C4-2B (cell line): ENCODE data around the gene TMEM225.

ENCODE experiments used
- ZFX ChIP-seq: fragments of 450-650 bp; IDR thresholded peaks from 2 replicates; pipeline ENCODE4 v1.6.1; 2017
- TF ChIP-seq, protein P1 (sequence below): fragments of 450-650 bp; conservative IDR thresholded peaks from 2 replicates; pipeline ENCODE4 v1.5.1; 2017; ENCODE audit warnings: mild to moderate bottlenecking

DNA sequence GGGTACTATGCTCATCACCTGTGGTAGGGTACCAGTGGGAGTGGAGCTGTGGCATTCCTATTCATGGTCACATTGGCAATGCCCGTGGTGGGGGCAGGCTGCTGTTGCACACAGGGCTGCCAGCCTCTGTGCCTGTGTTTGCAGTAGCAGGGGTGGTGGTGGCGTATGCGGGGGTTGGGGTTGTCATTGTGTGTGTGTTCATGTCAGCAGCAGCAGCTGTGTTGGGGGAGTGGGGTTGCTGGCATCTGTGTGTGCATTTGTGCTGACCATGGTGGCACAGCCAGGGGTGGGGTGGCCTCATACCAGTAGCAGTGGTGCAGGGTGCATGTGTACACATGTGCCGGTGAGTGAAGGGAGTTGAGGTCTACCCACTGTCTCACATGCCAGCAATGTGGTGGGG lies 34.4 kb downstream of the TMEM225 start:
- TF ChIP-seq, protein P1, sequence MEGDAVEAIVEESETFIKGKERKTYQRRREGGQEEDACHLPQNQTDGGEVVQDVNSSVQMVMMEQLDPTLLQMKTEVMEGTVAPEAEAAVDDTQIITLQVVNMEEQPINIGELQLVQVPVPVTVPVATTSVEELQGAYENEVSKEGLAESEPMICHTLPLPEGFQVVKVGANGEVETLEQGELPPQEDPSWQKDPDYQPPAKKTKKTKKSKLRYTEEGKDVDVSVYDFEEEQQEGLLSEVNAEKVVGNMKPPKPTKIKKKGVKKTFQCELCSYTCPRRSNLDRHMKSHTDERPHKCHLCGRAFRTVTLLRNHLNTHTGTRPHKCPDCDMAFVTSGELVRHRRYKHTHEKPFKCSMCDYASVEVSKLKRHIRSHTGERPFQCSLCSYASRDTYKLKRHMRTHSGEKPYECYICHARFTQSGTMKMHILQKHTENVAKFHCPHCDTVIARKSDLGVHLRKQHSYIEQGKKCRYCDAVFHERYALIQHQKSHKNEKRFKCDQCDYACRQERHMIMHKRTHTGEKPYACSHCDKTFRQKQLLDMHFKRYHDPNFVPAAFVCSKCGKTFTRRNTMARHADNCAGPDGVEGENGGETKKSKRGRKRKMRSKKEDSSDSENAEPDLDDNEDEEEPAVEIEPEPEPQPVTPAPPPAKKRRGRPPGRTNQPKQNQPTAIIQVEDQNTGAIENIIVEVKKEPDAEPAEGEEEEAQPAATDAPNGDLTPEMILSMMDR, result no peak
- no peak for TF ChIP-seq ZFX
